Activated CD4-positive, alpha-beta T cell treated with anti-CD3 and anti-CD28 coated beads for 4 hours (primary cell): Measurements from ENCODE around the gene CACNA1I.
"Not testable (repeated sequence)": the region's sequence is repeated elsewhere in the genome, so short reads cannot be mapped to it uniquely, and the experiment has no call there.

Source experiments
- DNase-seq, 2 donors: peaks; one replicate each; pipeline ENCODE4 v3.0.0-alpha.2; 2020

The CACNA1I gene

DNA sequence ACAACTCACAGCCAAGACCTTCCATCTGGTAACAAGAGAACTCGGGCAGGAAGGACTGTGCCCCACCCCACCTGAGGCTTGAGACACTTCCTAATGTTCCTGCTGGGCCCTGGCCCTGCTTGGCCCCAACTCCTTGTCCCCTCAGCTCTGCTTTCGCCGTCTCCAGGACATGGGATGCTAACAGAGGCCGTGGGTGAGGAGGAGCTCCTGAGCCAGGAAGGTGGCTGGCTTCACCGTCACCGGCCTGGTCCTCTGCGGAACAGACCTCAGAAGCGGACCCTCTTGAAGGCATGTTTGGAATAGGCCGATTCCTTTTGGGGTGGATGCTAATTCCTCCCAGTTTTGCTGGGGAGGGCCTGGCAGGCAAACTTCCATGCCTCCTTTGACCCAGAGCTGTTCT, 154.3 kb downstream of the CACNA1I start:
- no peak for DNase-seq

DNA sequence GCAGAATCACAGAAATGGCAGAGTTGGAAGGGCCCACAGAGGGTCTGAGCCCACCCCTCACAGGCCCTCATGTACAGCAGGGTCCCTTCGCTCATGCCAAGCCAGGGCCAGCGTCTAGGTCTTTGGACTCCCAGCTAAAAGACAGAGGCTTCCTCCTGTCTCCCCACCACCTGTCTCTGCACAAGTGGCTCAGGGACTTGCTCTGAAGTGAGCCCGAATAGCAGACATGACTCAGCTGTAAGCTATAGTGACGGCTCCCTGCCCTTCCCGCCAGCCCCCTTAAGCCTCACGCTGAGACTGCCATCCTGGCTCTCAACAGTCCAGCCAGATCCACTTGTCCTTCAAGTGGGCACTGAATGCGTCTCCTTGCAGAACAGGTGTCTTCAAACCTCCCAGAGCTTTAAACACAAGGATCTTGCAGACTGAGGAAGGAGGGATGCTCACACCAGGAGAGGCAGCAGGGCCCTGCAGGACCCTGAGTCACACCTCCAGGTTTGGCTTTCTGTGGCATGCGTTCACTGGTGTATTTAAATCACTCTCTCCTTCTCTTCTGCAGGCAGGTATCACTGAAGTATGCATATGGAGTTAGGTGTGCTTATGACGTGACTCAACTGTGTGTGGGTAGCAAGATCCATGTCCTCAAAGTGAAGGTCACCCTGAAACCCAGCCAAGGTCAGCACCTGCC, 154.9 kb downstream of the CACNA1I start:
- no peak for DNase-seq

DNA sequence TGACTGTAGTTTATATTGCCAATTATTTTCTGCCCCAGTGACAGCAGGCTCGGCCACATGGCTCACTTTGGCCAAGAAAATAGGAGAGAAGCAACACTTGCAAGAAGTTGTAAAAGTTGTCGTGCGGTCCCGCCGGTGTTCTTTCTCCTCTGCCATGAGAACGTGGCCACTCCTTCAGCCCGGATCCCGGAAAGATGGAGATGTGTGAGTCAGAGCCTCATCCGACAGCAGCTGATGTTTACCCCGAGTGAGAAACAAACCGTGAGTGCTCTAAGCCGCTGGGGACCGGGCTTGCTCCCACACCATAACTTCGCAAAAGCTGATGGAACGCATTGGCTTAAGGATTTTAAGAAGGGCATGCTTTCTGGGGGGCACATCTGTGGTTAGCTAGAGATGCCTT, 157.0 kb downstream of the CACNA1I start:
- DNase-seq: no peak

DNA sequence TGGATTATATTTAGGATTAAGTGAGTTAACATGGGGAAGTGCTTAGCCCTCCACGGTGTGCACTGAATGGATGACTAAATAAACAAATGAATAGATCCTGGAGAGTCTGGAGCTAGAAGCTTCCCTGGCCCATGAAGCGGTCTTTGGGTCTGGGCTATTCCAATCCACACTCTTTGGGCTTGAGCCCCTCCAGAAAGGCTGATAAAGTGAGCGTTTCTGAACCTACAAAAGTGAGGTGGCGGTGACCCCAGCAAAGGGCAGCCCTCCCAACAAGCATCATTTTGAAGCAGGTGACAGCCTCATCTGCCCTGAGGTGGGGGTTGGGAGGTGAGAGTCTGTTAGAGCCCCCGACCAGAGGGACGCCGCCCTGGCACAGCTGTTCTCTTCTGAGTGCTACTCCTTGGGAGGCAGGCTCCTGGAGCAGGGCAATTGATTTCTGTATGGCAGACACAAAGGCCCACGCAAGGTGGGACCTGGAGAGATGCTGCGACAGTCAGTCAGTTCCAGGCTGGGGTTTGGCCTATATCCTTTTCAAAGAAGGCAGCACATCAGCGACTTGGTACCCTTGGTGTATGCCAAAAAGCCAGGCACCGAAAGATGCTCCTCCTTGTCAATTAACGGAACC, 157.8 kb downstream of the CACNA1I start:
- DNase-seq: no peak

DNA sequence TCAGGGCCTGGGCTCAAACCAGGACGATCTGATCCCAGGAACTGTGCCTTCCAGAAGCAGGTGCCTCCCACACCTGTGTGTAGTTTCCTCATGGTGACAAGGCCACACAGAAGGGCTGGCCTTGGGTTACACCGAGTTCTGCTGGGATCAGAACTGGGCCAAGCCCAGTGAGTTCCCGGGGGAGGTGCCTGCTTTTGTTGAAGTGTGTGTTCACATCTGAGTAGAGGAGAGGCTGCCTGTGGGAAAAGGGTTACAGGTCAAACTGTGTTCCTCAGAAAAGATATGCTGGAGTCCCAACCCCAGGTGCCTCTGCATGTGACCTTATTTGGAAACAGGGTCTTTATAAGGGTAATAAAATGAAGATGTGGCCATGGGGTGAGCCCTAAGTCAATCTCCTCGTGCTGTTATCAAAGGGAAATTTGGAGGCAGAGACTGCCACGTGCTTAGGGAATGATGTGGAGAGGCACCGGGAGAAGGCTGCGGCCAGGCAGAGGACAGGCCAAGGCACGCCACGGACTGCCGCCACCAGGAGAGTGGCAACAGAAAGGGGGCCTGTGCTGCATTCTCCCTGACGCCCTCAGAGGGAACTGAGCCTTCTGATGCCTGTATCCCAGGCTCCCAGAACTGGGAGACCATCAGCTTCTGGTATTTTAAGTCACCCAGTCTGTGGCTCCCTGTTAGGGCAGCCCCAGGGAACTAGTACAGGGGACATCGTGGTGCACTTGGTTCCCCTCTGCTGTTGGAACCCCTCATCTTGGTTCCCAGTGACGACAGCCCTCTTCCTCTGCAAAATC, 158.8 kb downstream of the CACNA1I start:
- DNase-seq: no peak

DNA sequence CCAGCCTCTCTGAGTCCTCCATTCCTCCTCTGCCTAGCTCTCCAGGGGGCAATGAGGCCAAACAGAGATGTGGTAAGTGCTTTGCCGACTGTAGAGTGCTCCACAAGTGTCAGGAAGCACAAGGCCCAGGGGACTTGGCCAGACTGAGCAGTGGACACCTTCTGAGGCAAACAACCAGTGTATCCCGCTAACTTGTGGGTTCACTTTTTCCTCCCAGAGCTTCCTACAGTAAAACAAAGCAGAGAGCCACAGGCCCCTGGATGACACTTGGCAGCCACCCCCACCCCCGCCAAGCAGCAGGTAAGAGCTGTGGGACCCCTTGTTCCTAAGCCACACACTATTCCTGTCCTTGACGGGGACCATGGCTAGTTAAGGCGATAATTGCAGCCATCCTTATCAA, 160.9 kb downstream of the CACNA1I start:
- DNase-seq: no peak

DNA sequence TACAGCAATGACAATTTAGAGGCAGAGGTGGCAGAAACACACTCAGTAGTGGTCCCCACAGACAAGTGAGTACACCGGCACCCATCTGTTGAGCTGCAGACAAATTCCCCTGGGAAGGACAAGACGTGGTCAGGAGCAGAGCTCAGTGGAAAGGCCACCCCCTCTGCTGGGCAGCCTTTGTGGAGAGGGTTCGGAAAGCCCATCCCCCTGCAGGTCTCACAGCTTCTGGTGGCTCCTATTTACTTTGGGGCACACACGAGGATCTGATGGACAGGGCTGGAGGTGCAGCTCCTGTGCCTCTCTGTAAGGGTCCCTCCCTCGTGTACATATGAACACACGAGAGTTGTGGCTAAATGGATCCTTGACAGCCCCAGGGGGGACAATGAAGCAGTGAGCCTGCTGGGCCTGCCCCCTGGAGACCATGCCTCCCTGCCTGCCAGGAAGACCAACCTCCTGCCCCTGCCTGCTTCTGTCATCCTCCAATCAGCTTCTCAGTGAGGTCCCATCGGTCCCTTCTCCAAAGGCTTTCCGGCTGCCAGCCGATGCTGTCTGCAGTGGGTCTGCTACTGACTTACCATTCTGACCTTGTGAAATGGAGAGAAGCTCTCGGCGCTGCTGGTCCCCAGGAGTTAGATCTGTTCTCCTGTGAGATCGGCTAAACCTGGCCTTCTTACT, 161.5 kb downstream of the CACNA1I start:
- DNase-seq: no peak

DNA sequence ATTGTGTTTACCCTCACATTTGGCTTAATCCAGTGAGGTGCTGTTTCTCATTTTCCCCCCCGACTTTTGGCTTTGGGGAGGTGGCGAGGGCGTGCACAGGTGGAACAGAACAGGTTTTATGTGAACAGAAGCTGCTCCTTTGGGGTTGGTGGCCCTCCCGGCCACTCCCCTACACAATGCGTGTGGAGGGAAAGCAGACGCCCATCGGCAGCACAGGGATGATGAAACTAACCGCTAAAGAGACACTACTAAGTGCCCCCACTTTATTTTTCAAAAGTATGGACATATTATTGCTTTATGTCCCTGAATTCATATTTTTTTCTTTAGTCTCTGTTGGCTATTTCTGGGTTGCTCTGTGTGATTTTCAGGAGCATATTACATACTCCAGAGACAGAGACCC, 162.1 kb downstream of the CACNA1I start:
- no peak for DNase-seq

DNA sequence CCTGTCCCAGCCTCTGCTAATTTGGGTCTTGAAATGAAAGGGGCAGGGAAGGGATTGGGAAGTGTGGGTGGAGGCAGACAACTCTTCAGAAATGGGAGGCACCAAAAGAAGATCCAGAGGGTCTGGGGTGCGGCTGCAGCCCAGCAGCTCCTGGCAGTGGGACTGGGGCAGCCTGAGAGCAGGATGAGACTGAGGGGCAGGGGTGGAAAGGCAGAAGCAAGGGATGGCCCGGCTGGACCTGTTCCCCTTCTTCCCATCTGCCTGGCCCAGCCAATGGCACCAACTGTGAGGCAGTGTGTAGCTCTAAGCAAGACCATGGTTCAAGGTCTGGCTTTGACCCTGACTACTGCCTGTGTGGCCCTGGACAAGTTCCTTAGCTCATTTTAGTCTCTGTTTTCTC, 162.6 kb downstream of the CACNA1I start:
- no peak for DNase-seq

DNA sequence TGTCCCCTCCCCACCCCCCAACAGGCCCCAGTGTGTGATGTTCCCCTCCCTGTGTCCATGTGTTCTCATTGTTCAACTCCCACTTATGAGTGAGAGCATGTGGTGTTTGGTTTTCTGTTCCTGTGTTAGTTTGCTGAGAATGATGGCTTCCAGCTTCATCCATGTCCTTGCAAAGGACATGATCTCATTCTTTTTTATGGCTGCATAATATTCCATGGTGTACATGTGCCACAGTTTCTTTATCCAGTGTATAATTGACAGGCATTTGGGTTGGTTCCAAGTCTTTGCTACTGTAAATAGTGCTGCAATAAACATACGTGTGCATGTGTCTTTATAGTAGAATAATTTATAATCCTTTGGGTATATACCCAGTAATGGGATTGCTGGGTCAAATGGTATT, 163.5 kb downstream of the CACNA1I start:
- not testable (repeated sequence) for DNase-seq

DNA sequence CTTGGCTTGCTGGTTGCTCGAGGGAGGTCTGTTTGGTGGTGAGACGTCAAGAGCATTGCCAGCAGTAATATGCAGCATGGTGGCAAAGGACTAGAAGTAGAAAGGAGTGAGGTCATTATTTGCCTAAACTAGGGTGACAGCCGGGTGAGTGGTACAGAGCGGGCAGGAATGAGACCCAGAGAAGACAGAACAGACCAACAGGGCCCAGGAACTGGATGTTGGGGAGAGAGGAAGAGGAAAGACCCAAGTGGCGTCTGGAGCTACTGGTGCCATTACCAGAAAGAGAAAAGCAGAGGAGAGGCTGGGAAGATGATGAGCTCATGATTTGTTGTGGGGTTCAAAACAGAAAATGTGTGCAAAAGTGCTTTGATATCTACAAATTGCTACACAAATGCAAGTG, 164.3 kb downstream of the CACNA1I start:
- no peak for DNase-seq

DNA sequence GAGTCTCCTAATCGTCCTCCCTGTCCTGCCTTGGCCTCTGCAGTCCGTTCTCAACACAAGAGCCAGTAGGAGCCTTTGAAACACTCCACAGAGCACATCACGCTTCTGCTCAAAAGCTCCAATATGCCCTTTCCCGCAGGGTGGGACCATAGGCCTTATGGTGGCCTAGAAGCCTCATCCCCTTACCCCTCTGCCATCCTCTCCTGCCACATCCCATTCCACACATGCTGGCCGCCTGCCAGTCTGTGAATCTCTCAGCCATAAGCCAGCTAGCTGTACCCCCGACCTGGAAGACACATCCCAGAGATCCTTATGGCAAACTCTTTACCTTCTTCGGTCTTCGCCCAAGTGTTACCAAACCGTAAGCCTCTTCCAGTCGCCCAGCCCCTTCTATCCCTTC, 165.2 kb downstream of the CACNA1I start:
- no peak for DNase-seq

DNA sequence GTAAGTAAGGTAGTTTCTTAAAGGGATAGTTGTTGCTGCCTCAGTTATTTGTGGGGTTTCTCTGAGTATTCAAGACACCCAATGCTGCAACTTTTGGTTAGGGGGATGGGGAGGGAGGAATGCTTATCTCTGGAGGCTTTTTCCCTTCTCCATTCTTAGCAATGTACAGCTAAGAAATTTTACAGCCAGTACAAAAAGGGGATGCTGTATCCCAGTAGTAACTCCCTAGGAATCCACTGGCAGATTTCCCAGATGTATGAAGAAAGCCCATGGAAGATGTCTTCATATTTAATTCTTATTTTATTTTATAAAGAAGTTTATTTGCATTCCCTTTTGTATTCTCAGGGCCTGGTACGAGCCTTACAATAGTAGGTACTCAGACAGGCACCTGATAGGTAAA, 168.2 kb downstream of the CACNA1I start:
- DNase-seq: no peak
